HL-60/S4 (cell line): ENCODE results near the gene FAM117A.

Experiments
- in situ Hi-C: fragments of 300-500 bp; cut with MboI; formaldehyde crosslinking; loops from 2 replicates; pipeline ENCODE4 v1.14.3; 2022; ENCODE audit warnings: low sequenced_read_pairs

Gene FAM117A, protein sequence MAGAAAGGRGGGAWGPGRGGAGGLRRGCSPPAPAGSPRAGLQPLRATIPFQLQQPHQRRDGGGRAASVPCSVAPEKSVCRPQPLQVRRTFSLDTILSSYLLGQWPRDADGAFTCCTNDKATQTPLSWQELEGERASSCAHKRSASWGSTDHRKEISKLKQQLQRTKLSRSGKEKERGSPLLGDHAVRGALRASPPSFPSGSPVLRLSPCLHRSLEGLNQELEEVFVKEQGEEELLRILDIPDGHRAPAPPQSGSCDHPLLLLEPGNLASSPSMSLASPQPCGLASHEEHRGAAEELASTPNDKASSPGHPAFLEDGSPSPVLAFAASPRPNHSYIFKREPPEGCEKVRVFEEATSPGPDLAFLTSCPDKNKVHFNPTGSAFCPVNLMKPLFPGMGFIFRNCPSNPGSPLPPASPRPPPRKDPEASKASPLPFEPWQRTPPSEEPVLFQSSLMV

DNA sequence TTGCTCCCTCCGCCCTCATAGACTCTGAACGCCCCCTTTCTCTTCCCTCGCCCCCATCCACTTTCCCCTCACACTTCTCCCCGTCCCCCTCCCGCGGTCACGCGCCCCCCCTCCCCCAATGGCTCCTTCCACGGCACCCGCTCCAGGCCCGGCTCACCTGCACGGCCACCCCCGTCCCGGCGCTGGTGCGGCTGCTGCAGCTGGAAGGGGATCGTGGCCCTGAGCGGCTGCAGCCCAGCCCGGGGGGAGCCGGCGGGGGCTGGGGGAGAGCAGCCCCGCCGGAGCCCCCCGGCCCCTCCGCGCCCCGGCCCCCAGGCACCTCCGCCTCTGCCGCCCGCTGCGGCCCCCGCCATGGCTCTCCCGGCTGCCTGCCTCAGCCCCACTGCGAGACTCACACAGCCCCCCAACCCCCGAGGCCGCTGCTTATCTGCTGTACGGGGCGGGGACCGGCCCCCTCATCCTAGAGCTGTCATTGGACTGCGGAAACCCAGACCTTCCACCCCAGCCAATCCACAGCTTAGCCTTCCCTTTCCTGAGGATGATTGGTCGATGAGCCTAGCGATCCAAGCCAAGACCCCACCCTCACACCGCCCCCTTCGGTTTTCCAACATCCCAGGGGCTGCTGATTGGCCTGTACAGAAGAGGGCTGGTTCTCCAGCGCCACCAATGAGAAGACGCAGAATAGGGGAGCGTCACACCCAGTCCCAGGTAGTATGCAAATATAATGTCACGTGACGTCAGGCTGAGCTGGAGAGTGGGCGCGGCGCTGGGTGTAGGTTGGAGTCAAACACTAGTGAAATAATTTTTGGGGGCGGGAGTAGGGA lies at the start of gene FAM117A:
Gene FAM117A (minus strand): TSS at position 397 of the 824 bp plus-strand sequence. CDS start 44 bp downstream, at position 353.
- in situ Hi-C loops = no loop called here

DNA sequence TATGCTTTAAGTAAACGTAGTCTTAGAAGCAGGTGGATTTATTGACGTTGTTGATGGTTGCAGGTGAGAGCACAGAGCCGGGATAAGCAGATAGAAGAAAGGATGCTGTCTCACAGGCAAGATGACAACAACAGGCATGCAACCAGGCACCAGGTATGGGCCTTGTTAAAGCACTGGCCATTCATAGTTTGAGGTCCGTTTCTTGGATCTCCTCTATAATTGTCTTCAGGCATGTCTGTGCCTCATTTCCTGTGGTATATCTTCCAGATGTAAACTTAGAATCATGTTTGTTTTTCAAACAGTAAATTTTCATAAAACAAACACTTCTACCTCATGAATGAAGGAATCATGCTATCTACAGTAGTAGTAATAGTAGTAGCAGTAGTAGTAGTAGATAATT lies 45.1 kb upstream of the FAM117A start:
- in situ Hi-C loops = no loop called here

DNA sequence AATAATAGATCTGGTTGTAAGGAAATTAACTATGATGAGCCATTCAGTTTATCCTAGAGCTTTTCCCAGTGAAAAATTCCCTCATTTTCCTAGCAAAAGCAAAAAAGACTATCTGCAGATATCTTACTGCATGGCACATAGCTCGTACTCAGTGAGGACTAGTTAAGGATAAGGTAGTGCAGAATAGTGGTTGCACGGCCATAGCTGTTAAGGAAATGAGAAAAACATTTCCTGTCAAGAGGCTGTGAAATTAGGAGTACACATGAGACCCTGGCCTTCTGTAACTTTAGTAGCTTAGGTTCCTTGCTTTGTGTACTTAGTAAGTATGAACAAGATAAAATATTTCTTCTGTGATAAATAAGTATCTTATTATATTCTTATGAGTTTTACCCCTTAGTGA lies 34.8 kb upstream of the FAM117A start:
- in situ Hi-C loops = no loop called here

DNA sequence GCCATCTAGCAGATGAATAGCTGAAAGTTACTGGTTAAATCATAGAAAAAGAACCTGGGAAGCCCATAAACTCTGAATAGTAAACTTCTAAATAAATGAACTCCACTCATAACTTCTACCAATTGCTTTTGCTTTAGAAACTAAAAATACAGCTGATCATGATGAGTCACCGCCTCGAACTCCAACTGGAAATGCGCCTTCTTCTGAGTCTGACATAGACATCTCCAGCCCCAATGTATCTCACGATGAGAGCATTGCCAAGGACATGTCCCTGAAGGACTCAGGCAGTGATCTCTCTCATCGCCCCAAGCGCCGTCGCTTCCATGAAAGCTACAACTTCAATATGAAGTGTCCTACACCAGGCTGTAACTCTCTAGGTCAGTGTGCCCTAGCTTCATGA lies 34.3 kb upstream of the FAM117A start:
- in situ Hi-C loops = no loop called here

DNA sequence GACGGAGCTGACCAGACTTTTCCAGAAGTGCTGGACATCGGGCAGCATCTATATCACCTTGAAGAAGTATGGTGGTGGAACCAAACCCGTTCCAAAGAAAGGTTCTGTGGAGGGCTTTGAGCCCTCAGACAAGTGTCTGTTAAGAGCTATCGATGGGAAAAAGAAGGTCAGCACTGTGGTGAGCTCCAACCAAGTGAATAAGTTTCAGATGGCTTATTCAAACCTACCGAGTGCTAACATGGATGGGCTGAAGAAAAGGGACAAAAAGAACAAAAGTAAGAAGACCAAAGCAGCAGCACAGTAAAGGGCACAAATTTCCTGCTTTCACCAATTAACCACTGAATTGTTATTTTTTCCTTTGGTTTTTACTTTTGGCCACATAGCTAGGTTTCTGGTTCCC lies 31.4 kb upstream of the FAM117A start:
- in situ Hi-C loops = no loop called here

DNA sequence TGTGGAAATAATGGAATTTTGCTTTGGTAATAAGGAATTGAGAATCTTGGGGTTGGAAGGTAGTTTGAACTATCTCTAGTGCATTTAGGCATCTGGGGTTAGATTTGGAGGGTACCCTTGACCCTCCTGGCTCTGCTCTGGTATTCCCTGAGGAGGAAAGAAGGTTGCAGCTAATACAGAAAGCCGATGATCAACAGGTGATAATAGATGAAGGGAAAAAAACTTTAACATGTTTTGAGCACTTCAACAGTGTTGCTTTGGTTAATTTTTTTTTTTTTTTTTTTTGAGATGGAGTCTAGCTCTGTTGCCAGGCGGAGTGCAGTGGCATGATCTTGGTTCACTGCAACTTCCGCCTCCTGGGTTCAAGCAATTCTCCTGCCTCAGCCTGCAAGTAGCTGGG lies 29.4 kb upstream of the FAM117A start:
- in situ Hi-C loops = no loop called here

DNA sequence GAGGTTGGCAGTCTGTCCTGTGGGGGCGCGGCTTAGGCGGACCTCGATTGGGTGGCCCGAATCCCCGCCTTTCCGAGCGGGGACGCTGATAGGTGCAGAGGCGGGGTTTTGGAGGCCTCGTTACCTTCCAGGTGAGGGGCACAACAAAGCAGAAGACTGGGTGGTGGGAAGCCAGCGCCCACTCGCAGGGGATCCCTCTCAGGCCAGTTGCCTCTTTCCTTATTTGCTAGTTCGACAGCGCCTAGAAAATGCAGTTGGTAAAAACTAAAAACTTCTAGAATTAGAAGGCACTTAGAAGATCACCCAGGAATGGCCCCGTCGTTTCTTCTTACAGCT lies 25.3 kb upstream of the FAM117A start:
- in situ Hi-C loops = loop anchor here (5.0 kb wide), 1 partner anchor 77 kb away; no protein-coding TSS in a partner anchor

DNA sequence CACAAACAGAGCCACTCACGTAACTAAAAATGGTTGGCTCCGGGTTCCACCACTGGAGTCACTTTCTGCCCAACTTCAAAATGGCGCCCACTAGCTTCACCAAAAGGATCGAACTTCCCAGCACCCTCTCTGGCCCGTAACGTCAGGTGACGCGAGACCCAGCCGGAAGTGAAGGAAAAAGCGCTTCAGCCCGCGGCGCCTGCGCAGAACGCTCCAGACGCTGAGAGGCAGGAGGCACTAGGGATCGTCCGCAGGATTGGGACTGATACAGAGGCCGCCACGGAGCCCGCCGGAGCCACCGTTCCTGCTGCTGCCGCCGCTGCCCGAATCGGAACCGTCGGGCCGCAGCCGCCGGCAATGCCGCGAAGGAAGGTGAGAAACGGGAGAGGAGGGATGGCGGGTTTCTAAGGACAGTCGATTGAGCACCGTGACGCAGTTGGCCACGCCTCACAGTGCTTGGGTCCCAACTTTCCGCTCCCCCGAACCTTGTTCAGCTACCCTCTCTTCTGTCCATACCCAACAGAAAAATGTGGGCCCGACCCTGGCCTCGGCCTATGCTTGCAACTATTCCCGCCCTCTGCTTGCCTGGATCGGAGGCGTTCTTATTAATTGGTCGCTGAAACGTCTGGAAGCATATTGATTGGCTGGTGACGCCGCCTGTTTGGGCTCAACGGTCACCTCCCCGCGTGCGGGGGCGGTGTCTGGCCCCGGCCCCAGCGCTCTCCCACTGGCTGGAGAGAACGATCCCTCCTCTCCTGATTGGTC lies 24.7 kb upstream of the FAM117A start, which contains the start of gene KAT7:
Gene KAT7 (plus strand): TSS at position 204 of the 765 bp plus-strand sequence. CDS start 154 bp downstream, at position 358.
- in situ Hi-C loops = loop anchor here (5.0 kb wide), 1 partner anchor 76 kb away; no protein-coding TSS in a partner anchor

DNA sequence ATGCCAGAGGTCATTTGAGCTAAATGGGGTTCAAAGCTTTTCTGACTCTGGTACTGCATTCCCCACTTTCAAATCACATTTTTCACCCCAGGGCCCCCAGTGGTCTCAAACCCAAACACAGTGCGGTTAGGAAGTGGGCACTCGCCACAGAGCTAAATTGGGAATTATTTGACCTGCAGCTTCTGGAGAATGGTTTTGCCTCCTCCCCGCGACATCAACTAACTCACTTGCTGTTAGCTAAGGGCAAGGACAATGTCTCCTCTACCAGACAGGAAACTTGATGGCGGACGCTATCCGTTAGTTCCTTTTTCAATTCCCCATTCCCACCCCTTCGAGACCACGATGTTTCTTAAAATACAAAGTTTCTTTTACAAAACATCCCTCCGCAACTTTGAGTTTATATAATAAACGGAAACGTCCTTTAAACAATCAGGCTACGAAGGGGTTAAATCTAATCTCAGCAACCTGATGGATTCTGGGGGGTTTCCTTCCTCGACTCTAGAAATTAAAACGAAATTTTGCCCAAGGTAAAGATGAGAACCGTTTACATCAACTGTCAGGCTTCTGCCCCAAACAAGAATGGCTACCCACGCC lies 24.1 kb upstream of the FAM117A start:
- in situ Hi-C loops = loop anchor here (5.0 kb wide), 1 partner anchor 76 kb away; no protein-coding TSS in a partner anchor

DNA sequence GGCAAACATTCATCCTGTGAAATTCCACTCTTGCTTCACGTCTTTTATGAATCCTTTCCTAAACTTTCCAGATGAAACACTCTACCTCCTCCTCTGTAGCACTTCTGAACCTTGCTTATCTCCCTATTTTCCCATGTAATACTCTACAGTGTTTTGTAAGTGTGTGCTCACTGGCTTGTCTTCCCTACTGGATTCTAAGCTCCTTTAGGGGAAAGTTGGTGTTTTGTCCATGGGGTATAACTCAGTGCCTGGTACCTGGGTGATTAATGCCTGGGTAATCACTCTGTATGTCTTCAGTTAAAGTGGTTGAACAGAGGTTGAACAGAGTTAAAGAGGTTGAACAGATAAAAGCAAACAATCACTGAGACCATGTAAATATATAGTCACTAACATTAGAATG lies 20.7 kb upstream of the FAM117A start:
- in situ Hi-C loops = loop anchor here (5.0 kb wide), 1 partner anchor 72 kb away; no protein-coding TSS in a partner anchor

DNA sequence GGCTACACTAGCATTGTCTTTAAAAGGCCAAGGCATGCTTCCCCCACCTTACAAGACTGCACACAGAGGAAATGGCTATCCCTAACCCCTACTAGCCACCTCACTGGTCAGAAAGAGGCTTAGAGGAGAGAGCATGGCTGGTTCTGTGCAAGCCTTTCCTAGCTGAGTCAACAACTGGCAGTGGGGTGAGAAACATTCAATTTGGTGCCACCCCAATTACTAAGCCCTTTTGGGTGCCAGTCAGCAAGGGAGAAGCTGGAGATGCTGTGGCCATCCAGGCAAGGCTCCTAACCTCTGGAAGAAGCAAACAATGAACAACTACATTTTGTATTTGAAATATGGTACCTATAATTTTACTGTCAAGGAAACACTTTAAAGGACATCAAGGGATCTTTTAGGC lies 19.9 kb upstream of the FAM117A start:
- in situ Hi-C loops = no loop called here

DNA sequence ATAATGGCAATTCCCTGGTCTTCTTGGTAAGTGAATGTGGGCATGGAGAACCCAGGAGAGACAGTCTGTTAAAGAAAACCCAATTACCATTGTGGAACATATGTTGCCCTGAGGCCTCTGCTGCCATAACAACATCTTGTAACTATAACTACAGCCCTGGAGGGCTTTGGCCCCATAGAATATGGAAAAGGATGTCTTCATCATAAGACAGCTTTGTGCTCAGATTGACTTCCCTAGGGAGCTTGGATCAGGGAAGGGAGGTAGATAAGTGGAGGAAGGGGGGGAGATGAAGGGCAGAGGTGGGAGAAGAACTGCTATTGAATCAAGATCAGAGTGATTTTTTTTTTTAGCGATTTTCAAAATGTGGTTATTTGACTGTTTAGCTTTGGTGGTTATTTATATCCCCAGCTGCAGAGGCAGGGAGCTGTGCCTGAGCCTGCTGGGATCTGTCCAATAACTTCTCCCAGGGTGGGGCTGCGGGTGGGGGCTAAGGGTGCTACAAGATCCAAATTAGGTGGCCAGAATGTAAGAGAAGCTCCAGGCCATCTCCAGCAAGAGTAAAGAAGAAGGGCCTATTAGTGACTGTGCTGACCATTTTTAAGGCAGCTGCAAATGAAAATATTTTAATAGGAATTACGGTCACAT lies 19.3 kb upstream of the FAM117A start:
- in situ Hi-C loops = no loop called here

DNA sequence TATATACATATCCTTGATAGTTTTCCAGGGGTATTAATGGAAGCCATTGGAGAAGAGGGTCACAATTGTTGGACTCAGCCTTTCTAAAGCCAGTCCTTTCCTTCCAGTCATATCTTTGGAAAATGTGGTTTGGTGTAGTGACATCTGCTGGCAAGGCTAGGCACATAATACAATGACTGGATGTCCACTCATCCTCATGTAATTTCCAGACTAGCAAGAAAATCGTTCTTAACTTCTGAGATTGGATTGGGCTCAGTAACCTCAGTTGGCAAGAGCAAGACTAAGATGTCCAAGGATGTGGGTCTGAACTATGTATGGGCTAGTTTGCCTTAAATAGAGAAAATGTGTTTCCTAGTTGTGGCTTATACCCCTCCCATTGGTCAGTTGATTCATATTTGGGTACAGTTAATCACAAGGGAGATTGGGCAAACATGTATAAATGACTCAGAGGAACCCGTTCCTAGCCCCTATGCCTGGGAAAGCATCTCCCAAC lies 15.9 kb upstream of the FAM117A start:
- in situ Hi-C loops = no loop called here

DNA sequence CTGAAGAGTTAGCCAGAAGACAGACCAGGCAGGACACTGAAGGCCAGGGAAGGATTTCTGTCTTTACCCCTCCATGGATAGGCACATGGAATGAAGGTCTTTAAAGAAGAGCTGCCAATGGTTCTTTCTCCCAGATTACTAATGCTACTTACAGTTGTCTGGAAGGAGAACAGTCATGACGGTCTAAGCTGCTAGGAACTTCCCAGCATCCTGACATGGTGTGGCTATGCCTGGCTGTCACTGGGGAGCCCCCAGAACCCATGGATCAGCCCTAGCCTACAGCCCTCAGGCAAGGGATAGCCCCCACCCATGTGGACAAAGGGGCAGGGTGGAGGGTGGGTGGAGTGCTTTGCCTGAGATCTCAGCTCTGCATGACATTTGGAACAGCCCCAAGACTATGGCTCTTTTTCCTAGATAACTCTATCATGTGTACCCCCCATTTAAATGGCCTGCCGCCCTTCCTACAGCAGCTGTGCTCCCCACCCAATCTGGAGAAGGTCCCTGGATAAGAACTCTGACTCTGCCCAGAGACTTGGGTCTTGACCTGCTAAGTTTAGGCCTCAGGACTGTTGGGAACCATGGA lies 15.3 kb upstream of the FAM117A start:
- in situ Hi-C loops = no loop called here

DNA sequence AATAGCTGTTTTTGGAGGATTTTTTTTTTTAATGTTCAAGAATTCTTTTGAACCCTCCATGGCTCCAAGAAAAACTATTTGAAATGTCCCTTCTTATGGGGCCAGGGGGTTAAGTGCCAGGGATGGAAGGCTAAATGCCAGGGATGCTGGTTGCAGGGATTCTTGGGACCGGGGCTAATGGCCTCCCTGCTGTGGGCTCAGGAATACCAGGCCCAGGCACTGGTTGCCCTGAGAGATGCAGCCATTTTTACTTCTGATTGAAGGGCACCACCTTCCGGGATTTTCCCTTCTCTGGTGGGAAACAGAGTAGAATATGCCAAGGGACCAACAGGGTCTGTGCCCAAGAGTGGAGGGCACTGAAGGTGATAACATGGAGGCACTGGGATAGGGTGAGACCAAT lies 13.6 kb upstream of the FAM117A start:
- in situ Hi-C loops = no loop called here

DNA sequence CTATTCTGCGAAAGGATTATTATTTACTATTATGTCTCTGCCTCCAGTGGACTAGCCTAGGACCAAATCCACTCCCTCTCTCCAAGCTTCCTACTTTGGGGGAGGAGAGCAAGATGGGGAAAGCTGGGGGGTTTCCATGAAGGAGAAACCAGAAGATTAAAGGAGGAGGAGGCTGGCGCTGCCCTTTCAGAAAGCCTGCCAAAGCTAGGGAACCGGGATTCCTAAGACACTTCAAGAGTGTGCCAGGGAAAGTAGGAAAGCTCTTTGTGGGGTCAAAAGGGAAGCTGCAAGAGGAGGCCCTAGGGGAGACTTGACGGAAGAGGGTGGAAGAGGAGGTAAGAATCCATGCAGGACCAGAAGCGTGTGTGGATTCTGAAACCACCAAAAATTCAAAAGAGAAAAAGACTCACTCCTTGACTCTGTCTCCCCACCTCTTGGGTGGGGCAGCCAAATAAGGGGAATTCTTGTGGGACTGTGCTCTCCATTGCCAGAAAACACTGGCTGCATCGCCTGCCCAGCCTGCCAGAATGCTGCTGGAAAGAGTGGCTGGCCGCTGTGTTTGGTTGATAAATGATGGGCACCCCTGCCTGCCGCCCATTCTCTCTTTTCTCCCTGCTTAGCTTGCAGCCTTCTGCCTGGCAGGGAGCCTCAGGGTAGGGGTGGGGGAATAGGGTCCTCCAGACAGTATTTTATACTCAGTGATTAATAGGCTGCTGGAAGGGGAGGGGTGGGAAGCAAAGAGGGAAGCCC lies 12.8 kb upstream of the FAM117A start:
- in situ Hi-C loops = no loop called here

DNA sequence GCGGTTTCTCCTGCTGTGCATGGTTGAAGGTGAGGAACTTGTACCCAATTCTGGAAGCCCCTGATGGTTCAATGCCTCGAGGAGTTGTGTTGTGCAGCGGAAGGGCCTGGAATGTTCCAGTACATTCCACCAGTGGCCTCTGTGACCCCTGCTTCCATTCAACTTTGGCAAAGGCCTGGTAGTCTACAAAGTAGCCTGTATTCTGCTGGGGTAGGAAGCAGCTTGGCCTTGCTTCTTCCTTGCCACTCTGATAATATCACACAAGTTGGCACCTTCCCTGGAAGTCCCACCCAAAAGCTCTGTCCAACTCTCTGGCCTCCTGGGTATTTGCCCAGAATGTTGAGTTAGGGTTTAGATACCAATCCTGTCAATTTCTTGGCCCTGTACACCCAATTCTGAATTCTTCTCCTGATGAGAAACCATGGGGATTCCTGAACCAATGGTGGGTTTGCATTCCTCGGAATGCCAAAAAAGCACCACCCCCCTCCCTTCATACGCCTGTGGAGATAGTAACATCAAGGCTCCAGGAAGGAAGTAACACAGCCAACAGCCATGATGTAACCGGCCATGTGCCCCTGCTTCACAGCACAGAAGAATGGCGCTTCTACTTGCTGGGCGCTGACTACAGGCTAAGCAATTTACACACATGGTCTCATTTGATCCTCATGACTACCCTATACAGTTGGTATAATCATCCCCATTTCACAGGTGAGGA lies 11.8 kb upstream of the FAM117A start:
- in situ Hi-C loops = no loop called here

DNA sequence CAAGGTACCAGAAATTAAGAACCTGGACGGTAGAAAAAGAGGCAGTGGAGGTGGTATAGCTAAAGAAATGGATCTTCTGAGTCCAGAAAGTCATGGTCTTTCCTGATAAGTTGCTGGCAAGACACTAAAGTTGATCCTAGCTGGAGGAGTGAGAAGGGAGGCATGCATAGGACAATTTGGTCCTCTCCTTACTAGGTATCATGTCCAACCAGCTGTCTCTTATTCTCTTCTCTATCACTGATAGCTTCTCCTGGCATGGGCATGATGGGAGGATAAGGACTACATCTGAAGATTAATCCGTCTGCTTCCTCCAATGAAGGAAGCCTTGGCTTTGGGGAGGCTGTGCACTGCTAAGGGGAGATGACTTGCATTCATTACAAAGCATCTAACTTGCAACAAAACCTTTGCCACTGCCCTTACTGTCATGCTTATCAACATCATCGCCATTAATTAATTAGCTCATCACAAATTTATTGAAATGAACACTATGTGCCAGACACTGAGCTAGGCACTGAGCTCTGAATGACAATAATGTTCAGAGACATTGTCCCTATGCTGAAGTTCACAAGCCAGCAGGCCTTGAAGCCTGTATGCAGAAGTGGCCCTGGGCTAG lies 3.1 kb upstream of the FAM117A start:
- in situ Hi-C loops = no loop called here
